GM18858 (cell line): ENCODE data around the gene MMP1.

ENCODE experiments used
- ATAC-seq: cut with Tn5 transposase; IDR thresholded peaks from one replicate; pipeline ENCODE4 v1.9.1; 2021; ENCODE audit not compliant: unreplicated experiment

MMP1 gene

DNA sequence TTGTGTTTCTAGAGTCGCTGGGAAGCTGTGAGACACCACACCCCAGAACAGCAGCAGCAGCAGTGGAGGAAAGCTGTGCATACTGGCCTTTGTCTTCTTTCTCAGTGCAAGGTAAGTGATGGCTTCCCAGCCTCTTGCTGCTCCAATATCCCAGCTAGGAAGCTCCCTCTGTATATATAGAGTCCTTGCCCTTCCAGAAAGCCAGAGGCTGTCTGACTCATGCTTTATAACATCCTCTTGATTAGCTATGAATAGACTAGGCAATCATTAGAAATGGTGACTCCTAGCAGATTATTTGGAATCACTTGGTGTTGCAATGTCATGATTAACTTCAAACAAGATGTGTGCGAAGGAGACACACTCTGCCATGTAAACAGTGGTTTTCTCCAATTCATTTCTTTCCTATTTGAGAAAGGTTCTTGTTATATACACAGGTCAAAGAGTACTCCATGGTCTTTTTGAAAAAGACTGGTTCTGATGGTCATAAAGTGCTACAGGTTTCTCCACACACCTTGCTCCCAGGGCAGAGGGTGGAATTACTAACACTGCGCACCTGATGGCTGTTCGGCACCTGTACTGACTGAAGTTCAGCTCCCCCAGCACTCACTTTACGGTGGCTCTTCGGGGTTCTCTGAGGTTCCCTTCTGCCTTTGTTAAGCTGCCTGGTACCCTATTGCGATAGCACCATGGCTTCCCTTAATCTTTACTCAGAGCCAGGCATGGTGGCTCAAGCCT is at the start of gene MMP1:
MMP1 (minus strand) TSS at position 149 of the 735 bp plus-strand sequence; CDS start at position 81, 68 bp downstream.
- no peak for ATAC-seq

DNA sequence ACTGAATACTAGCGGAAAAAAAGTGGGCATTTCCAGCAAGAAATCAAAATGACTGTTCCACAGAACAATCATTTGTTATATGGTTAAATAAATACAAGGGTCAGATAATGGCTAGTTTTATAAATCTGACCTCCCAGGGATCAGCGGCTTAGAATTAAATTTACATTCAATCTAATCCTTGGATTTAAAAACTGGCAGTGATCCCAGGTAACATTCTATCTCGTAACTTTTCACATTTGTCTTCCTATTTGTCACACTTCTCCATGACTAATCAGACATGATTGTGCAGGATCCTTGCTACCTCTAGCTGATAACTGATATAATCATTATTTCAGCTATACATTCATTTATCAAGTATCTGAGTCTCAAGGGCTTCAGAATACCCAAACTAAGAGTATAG is 48.3 kb upstream of the MMP1 start:
- ATAC-seq: no peak

DNA sequence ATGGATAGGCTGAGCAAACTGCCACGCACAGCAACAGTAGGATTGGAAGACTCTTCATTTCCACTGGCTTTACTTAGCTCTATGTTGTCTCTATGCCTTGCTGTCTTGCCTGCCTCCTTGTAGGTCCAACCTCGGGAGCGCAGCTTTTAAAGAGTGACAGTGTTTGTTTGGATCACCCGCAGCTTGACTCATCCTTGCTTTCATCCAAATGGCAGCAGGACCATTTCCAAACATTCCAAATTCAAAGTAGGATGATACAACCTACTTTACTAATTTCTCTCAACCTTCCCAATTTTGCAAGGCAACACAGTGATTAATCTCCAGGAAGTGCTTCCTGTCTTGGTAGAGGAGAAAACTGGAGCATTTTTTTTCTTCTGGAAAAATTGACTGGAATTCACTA is 45.5 kb upstream of the MMP1 start, which contains the start of gene MMP3:
MMP3 (minus strand) TSS at position 121 of the 400 bp plus-strand sequence; CDS start at position 58, 63 bp downstream.
- no peak for ATAC-seq

DNA sequence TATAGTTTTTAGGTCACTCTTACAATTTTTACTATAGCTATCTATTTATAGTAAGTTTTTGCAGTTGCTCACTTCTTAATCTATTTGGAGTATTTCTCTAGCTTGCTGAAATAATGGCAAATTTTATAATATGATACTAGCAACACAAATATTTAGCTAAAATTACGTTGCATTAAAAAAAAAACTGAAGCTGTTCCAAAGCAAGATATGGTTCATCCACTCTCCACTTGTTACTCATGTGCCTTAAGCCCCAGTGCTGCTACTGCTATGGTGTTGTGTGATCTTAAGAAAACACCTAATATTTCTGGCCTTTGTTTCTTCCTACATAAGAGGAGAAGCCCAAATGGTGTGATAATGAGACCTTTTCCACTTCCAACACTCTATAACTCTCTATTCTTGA is 45.0 kb upstream of the MMP1 start:
- no peak for ATAC-seq

DNA sequence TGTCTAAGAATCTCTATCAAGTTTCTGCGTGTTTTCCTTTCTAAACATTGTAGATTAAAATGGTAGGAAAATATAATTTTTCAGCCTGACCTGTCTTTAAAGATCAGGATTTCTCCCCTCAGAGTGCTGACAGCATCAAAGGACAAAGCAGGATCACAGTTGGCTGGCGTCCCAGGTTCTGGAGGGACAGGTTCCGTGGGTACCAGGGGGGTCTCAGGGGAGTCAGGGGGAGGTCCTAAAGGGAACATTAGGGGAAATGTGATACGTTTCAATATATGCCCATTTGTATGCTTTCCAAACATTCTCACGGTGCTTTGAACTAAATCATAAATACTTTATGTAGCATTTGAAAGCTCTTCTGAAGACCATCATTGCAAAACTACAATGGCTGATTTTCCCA is 42.1 kb upstream of the MMP1 start:
- ATAC-seq: no peak

DNA sequence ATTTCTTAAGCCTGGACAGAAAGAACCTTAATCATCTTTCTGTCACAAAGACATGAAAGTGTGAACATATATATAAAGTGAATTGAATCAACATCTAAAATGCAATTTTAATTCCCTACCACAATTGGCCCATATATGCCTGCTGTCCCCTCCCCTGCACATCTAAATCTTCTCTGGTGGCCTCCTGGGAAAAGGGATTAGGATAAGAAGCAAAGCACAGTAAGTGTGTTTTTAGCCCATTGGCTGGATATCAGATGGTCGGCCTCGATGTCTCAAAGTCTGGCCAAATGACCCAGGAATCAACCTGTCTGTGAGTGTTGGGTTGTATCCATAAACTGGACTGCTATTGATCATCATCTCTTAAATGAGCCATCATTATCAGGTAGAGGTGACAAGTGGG is 39.7 kb upstream of the MMP1 start:
- ATAC-seq: no peak

DNA sequence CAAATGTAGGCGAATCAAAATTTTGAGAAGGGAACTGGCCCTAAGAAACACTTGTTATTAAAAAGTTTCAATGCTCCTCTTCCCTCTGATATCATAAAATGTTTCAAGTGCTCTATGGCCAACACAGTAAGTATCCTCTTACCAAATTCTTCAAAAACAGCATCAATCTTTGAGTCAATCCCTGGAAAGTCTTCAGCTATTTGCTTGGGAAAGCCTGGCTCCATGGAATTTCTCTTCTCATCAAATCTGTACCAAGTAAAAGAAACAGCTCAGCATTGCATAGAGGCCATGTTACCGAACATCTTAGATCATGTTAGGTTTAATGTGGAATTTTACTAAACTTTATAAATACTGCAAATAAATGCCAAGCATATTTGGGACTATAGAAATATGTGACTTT is 39.2 kb upstream of the MMP1 start:
- no peak for ATAC-seq

DNA sequence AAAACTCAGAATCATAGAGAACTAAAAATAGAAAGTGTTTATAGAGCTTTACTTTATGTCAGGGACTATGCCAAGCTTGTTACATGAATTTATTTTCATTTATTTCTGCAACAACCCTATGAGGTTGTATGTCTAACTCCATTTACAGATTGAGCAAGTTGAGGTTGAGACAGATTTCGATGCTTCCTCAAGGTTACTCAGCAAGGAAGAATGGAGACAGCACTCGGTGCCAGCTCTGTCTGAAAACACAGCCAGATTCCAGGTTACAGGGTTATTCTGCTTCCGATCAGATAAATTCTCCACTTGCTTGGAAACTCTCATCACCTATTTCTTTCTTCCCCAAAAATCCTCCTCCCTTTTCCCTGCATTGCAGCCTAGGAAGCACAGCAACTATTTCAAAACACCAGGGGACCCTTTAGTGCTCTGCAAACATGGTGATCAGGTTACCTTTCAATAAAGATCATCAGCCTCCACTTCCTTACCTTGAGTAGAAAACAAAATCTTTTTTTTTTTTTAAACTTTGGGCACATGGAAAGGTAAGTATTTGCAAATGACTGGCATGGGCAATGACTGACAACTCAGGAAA is 38.4 kb upstream of the MMP1 start:
- ATAC-seq: no peak

DNA sequence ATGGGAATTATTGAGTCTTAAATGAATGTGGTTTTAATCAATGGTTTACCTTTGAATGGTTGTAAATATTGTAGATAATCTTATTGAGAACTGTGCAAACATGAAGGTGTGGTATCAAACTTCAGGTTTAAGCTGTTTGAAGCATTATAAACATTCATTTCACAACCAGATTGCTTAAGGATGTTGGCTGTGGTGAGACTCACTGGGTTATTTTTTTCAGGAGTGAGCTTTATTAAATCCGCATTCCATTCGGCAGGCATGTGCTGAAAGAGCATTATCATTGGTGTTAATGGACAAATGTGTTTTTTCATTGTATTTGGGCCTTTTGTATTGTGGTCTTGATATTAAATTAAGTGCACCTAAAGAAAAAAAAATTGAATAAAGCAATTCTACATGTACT is 35.8 kb upstream of the MMP1 start:
- ATAC-seq: no peak

DNA sequence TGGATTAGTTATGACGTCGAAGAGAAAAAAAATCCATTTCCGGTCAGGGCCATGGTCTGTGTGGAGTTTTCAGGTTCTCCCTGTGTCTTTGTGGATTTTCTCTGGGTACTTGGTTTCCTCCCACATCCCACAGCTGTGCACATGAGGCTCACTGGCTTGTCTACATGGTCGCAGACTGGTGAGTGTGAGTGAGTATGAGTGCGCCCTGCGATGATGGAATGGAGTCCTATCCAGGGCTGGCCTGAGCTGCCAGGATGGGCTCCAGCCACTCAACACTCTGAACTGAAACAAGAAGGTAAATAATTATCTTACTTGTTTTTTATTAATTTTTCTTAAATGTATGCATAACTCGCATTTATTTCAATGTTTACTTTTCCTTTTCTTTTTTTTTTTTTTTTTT is 34.7 kb upstream of the MMP1 start:
- ATAC-seq: no peak

DNA sequence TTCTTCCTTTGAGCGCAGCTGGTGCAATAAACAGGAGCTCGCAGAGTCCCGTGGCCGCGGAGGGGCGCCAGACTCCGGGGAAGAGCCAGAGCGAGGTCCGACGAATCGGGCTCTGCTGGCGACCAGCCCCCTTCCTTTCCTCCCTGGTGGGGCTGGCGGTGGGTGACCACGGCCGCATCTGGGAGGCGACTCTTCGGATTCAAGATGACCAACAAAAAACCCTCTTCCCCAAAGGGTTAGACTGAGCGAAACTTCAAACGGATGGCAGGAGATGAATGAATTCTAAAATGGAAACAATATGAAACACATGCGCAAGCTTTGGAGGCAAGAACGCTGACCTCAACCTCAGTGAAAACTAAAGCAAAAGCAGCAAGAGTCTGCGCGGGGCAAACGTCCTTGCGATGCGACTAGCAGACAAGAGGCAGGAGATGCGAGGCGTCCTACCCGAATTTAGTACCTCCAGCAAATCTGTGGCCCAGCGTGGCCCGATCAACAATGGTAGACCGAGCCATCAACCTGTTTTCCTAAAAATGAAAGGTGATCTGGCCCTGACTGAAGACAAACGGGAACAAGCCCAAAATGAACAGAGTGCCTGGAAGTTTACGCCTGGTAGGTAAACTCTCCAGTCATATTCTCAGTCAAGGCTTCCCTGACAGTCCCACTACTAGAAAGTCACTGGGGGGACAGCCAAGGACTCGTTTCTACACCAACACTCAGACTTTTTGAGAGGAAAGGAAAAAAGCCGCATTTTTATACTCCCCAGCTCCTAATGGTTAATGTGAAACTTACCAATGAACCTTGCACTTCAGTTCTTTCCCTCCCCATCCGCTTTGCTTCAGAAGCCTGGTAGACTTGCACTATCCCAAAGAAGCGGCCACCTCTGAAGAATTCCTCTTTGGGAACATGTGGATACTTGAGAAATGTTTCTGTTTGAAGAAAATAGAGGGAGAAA is 33.8 kb upstream of the MMP1 start:
- ATAC-seq: no peak

DNA sequence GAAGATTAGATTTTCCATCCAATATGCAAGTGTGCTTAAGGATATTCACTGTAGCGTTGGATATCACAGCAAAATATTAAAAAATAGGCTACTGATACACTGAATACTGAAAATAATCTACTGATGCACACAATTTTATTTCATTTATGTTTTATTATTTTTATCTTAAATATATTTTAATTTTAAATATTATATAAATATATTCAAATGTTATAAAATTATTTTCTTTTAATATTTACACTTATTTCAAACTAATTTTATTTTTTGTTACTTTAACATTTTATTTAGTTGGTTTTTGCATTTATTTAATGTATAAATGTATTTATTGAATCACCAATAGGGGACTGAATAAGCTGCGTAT is 33.1 kb upstream of the MMP1 start:
- ATAC-seq: no peak

DNA sequence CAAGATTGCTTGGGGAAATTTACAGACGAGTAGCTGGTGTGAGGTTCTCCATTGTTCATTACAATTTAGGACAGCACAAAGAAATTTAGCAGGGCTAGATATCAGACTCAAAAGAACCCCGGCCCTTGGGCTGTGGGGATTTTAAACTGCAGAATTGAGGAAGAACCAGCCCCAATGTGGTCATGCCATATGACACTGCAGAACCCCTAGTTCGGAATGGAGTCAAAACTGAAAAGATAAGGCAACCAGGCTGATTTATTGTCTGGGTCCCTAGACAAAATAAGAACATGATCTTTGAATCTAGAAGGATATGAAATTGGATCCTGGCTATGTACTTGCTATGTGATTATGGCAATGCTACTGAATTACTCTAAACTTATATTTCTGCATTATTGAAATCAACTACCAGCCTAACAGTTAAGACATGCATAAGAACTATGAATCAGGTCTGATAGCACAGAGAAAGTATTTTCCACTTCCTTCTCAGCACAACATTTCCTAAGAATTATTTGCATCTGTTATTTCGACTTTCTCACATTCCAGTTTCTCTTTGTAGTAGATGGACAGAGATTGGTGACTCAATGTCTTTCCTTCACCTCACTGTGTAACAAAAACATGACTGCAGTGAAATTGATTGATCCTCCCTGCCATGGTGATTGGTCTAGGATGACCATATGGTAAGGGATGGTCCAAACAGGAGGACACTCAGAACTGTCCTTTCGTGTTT is 32.2 kb upstream of the MMP1 start:
- no peak for ATAC-seq

DNA sequence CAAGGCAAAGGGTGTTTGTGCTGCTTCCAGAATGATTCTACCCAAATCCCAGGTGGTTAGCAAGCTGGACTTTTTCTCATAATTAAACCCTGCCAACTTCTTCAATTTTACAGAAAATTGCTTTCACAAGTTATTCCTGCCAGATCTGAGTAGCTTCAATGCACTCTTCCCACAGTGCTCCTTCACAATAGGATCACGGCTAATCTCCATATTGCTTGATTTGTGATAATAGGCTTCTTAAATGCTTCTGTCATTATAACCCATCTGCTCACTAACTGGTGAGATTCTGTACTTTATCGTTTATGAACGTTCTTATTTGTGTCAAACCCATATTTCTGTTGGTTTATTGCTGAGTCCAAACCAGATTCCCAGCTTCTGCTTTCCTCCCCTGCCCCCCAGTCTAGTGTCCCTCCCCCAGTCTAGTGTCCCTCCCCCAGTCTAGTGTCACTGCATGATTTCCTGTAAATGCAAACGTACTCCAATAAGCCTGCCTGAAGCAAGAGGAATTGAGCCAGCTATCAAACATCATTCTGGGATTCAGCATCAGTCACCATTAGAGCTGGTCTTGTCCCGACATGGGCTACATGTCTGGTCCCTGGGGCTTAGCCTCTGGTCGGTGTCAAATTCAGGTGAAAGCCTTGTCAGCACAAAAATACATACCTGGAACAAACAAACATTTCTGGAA is 31.5 kb upstream of the MMP1 start:
- ATAC-seq: no peak

DNA sequence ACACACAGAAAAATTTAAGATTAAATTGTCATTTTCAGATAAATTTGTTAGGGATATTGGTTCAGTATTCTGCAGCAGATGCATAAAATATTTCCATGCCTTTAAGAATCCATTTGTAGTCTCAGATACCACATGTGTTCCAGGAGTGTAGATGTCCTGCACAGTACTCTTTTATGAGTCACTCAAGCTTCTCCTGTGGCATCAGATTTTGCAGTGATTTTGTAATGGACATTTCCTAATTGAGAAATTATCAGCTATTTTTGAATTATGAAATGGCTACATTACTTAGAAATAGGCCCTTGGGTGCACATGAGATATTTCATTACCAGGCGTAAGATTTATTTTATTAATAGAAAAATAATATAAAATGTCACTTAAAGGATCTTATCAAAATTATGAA is 26.6 kb upstream of the MMP1 start:
- ATAC-seq: no peak

DNA sequence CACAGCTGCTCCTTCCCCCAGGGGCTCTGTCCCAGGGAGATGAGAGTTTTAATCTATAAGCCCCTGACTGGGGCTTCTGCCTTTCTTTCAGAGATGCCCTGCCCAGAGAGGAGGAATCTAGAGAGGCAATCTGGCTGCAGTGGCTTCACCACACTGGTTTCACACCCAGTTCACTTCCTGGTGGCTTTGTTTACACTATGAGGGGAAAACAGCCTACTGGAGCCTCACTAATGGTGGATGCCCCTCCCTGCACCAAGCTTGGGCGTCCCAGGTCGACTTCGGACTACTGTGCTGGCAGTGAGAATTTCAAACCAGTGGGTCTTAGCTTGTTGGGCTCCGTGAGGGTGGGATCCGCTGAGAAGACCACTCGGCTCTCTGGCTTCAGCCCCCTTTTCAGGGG is 21.5 kb upstream of the MMP1 start:
- ATAC-seq: no peak

DNA sequence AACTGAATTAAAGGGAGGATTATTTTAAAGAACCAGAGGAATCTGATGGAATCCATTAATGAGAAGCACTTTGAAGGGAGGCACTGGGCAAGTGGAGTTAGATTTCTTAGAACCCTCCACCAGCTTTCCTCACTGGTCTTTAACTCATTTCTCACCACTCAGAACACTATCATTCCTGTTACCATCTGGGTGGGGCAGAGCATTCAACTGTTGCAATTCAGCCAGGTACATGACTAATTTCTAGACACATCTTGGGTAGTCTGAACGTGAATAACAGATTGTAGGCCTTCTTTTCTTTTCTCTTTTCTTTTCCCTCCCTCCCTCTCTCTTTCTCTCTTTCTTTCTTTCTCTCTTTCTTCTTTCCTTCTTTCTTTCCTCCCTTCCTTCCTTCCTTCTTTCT is 15.5 kb upstream of the MMP1 start:
- no peak for ATAC-seq

DNA sequence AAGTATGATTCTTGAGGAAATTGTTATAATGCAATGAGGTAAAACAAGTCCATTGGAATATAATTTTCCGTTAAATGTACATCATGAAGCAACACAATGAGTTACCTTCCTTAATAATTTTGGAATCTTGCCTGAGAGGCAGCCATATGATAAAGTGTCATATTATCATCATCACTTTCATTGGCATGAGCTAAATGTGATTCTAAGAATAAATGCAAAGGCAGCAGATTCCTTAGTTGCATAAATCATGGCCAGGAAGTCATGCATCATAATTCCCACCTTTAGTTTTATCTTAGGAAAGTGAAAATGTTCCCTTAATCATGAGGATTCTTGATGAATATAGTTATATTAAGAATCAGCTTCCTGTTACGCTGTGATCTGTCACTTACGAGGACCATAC is 14.2 kb upstream of the MMP1 start:
- ATAC-seq: no peak

DNA sequence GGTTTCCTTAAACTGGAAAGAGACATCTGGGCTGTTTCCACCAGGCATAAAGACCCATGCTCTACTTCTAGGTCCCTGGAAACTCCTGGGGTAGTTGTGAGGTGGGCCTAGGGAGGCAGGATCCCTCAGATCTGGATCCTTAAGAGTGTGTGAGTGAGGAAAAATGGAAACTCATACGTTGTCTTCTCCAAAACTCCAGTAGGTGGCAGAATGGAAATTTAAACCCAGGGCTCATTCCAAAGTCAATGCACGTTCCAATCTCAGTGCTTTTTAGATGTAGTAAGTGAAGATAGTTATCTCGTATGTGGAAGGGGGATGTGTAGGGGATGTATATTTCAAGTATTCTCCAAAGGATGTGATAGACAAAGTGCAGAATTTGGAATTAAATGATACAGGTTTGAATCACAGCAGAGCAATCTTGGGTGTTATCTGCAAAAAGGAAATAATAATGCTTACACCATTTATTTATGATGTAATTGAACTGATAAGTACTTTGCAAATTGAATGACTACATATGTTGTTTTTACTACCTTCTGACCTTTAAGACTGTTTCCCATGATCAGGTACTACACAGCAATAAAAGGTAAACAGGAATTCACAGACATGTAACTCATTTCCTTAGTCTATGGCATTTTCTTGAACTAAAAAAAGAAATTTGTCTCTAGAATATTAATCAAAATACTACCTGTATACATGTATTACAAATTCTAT is 13.1 kb upstream of the MMP1 start:
- no peak for ATAC-seq

DNA sequence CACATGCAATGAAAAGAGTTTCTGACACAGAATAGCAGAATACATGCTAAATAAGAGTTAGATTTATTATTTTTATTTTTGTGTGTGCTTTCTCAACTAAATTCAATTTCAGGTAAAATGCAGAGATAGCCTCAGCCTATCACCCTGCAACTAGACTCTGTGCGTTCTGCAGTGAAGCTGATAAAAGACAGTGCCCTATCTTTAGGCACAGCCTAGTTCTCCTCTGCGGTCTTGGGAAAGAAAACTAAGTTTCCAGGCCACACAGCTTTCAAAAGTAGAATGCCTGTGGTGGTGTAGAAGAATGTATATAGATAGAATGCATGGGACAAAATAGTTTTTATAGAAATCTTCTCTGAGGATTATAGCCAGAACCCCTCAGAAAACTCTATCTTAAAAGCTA is 12.0 kb upstream of the MMP1 start:
- no peak for ATAC-seq
